HepG2 (cell line): Measurements from ENCODE around the gene ZC3H4. TPM values are rescaled to one million over a fixed set of nuclear protein-coding genes. Genes with fewer than 3 reads are reported as not detected.

Experiments used
- ARHGAP35 ChIP-seq: sonication (generic); formaldehyde crosslinking; IDR thresholded peaks from 2 replicates; pipeline ENCODE4 v1.9.0; 2022; ENCODE audit warnings: mild to moderate bottlenecking, inconsistent platforms, moderate library complexity, missing genetic modification reagents, borderline replicate concordance
- ATM ChIP-seq: fragments of 450-650 bp; IDR thresholded peaks from 2 replicates; pipeline ENCODE4 v1.7.1; 2017; ENCODE audit warnings: mild to moderate bottlenecking, borderline replicate concordance
- CENPT ChIP-seq: sonication (generic); formaldehyde crosslinking; IDR thresholded peaks from 2 replicates; pipeline ENCODE4 v1.8.0; 2022; ENCODE audit warnings: low read depth, mild to moderate bottlenecking, moderate library complexity, missing genetic modification reagents
- ELF3 ChIP-seq: IDR thresholded peaks from 2 replicates; pipeline ENCODE4 v1.6.1; 2016; ENCODE audit warnings: missing genetic modification reagents, missing compliant biosample characterization
- HOXD1 ChIP-seq: sonication (generic); formaldehyde crosslinking; IDR thresholded peaks from 2 replicates; pipeline ENCODE4 v1.5.0; 2020; ENCODE audit warnings: missing genetic modification reagents
- KMT2A ChIP-seq: sonication (generic); formaldehyde crosslinking; IDR thresholded peaks from 2 replicates; pipeline ENCODE4 v1.4.0; 2020; ENCODE audit warnings: missing genetic modification reagents
- MATR3 ChIP-seq: sonication (generic); formaldehyde crosslinking; IDR thresholded peaks from 2 replicates; pipeline ENCODE4 v1.4.0; 2020; ENCODE audit warnings: missing genetic modification reagents
- MTA3 ChIP-seq: sonication (generic); formaldehyde crosslinking; IDR thresholded peaks from 2 replicates; pipeline ENCODE4 v1.4.0; 2020; ENCODE audit warnings: missing genetic modification reagents
- PCBP1 ChIP-seq: fragments of 200-400 bp; formaldehyde crosslinking; IDR thresholded peaks from 2 replicates; pipeline ENCODE4 v1.6.1; 2017; ENCODE audit warnings: mild to moderate bottlenecking, low read depth, low read length, borderline replicate concordance
- RXRB ChIP-seq: IDR thresholded peaks from 2 replicates; pipeline ENCODE4 v1.6.1; 2016; ENCODE audit warnings: borderline replicate concordance, missing genetic modification reagents, missing compliant biosample characterization
- SMC3 ChIP-seq: IDR thresholded peaks from 2 replicates; pipeline ENCODE4 v1.6.1; 2011; ENCODE audit warnings: low read length, improper control_type of control experiment
- TRIM24 ChIP-seq: sonication (generic); formaldehyde crosslinking; IDR thresholded peaks from 2 replicates; pipeline ENCODE4 v1.8.0; 2022; ENCODE audit warnings: mild to moderate bottlenecking, missing genetic modification reagents
- YEATS2 ChIP-seq: sonication (generic); formaldehyde crosslinking; IDR thresholded peaks from 2 replicates; pipeline ENCODE4 v1.4.0; 2020; ENCODE audit warnings: missing genetic modification reagents, borderline replicate concordance
- YEATS4 ChIP-seq: sonication (generic); formaldehyde crosslinking; IDR thresholded peaks from 2 replicates; pipeline ENCODE4 v1.4.0; 2020; ENCODE audit warnings: missing genetic modification reagents, borderline replicate concordance
- ZBTB7A ChIP-seq: sonication (generic); formaldehyde crosslinking; IDR thresholded peaks from 2 replicates; pipeline ENCODE4 v1.8.0; 2022; ENCODE audit warnings: mild to moderate bottlenecking, missing genetic modification reagents
- ZFP1 ChIP-seq: IDR thresholded peaks from 2 replicates; pipeline ENCODE4 v1.6.1; 2016
- ZIK1 ChIP-seq: sonication (generic); formaldehyde crosslinking; IDR thresholded peaks from 2 replicates; pipeline ENCODE4 v1.5.0; 2020; ENCODE audit warnings: mild to moderate bottlenecking, low read depth, missing genetic modification reagents, borderline replicate concordance
- ZNF251 ChIP-seq: sonication (generic); formaldehyde crosslinking; IDR thresholded peaks from 2 replicates; pipeline ENCODE4 v1.9.0; 2021; ENCODE audit warnings: mild to moderate bottlenecking, missing genetic modification reagents
- ZNF282 ChIP-seq: fragments of 450-650 bp; IDR thresholded peaks from 2 replicates; pipeline ENCODE4 v1.6.1; 2018; ENCODE audit not compliant: partially characterized antibody
- ZNF333 ChIP-seq: sonication (generic); formaldehyde crosslinking; IDR thresholded peaks from 2 replicates; pipeline ENCODE4 v1.4.0; 2020; ENCODE audit warnings: mild to moderate bottlenecking, missing genetic modification reagents, borderline replicate concordance
- ZNF430 ChIP-seq: sonication (generic); formaldehyde crosslinking; IDR thresholded peaks from 2 replicates; pipeline ENCODE4 v1.9.0; 2021; ENCODE audit warnings: mild to moderate bottlenecking, missing genetic modification reagents
- ZNF597 ChIP-seq: sonication (generic); formaldehyde crosslinking; IDR thresholded peaks from 2 replicates; pipeline ENCODE4 v1.5.0; 2020; ENCODE audit warnings: missing genetic modification reagents
- ZNF678 ChIP-seq: sonication (generic); formaldehyde crosslinking; IDR thresholded peaks from 2 replicates; pipeline ENCODE4 v1.4.0; 2020; ENCODE audit warnings: mild to moderate bottlenecking, missing genetic modification reagents
- ZNF724P ChIP-seq: sonication (generic); formaldehyde crosslinking; IDR thresholded peaks from 2 replicates; pipeline ENCODE4 v1.8.0; 2022; ENCODE audit warnings: missing genetic modification reagents, borderline replicate concordance
- ZNF816 ChIP-seq: sonication (generic); formaldehyde crosslinking; IDR thresholded peaks from 2 replicates; pipeline ENCODE4 v1.8.0; 2022; ENCODE audit warnings: missing genetic modification reagents, mild to moderate bottlenecking, borderline replicate concordance
- ZNF883 ChIP-seq: sonication (generic); formaldehyde crosslinking; IDR thresholded peaks from 2 replicates; pipeline ENCODE4 v1.5.1; 2020; ENCODE audit warnings: mild to moderate bottlenecking, missing genetic modification reagents; ENCODE audit errors: not compliant biosample characterization
- ZSCAN29 ChIP-seq: sonication (generic); formaldehyde crosslinking; conservative IDR thresholded peaks from 2 replicates; pipeline ENCODE4 v1.4.0; 2020; ENCODE audit warnings: mild to moderate bottlenecking, missing genetic modification reagents
- polyA plus RNA-seq, 8 experiments: library from polyadenylated mRNA; depleted of rRNA in 3 of 8; stranded (reverse) in 7 of 8; unstranded in 1 of 8; fragments of >200 nt; fragmentation: Illumina TruSeq in 4 of 8; extraction: Trizol in 4 of 8; gene quantifications; 2 replicates each; pipeline versions ENCODE4 v1.2.1 to v1.2.3, GENCODE V29; 2011 to 2016; ENCODE audit warnings: low read depth in 4 of 8, missing spikeins in 1 of 8, mixed read lengths in 1 of 8; ENCODE audit not compliant: insufficient read depth in 1 of 8
- total RNA-seq, 5 experiments: library from RNA; depleted of rRNA; stranded (reverse); fragments of >200 nt; fragmentation: Illumina TruSeq; extraction: Trizol; gene quantifications; 2 replicates each; pipeline ENCODE4 v1.2.3, GENCODE V29; 2016; ENCODE audit warnings: low read depth in 1 of 5
- TF ChIP-seq, protein P1 (sequence below): sonication (generic); formaldehyde crosslinking; IDR thresholded peaks from 2 replicates; pipeline ENCODE4 v1.4.0; 2020; ENCODE audit warnings: missing genetic modification reagents, borderline replicate concordance
- TF ChIP-seq, protein P2 (sequence below): sonication (generic); formaldehyde crosslinking; IDR thresholded peaks from 2 replicates; pipeline ENCODE4 v1.5.1; 2020; ENCODE audit warnings: missing genetic modification reagents, mild to moderate bottlenecking, borderline replicate concordance

The ZC3H4 gene
- total and polyA plus RNA-seq, 2 of the 13 experiments (the other 11 are each of a cell fraction or from before 2014, with no cell fraction given) = 1.8 to 10.7 TPM

- TF ChIP-seq ZBTB7A (CRISPR knock-in tag) (peak; percentile 43; the same call in 1 of the 2 replicates), PCBP1 (peak; percentile 97), RXRB (CRISPR knock-in tag) (peak; percentile 70), MATR3 (CRISPR knock-in tag) (no peak), ZNF282 (no peak), KMT2A (CRISPR knock-in tag) (peak; percentile 71), ZIK1 (CRISPR knock-in tag) (no peak), ZNF430 (CRISPR knock-in tag) (peak; percentile 69; the same call in 1 of the 2 replicates), ZNF816 (CRISPR knock-in tag) (0 out of 2 replicates have a peak, but pooled peaks have one; percentile 72), ZNF597 (no peak), ZNF678 (CRISPR knock-in tag) (no peak), ELF3 (CRISPR knock-in tag) (peak; percentile 92), ATM (no peak), ZFP1 (CRISPR knock-in tag) (peak; percentile 36; the same call in 1 of the 2 replicates), ZNF251 (CRISPR knock-in tag) (no peak), ZSCAN29 (CRISPR knock-in tag) (no peak; the same call in 1 of the 2 replicates), ZNF883 (peak; percentile 5), CENPT (CRISPR knock-in tag) (no peak), MTA3 (CRISPR knock-in tag) (no peak), ZNF333 (CRISPR knock-in tag) (no peak), ARHGAP35 (CRISPR knock-in tag) (peak; percentile 11; the same call in 1 of the 2 replicates), YEATS2 (CRISPR knock-in tag) (peak; percentile 83), SMC3 (no peak), YEATS4 (peak; percentile 40; the same call in 1 of the 2 replicates), HOXD1 (CRISPR knock-in tag) (peak; percentile 34; the same call in 1 of the 2 replicates), ZNF724P (CRISPR knock-in tag) (no peak), TRIM24 (CRISPR knock-in tag) (no peak)
- TF ChIP-seq, protein P1, sequence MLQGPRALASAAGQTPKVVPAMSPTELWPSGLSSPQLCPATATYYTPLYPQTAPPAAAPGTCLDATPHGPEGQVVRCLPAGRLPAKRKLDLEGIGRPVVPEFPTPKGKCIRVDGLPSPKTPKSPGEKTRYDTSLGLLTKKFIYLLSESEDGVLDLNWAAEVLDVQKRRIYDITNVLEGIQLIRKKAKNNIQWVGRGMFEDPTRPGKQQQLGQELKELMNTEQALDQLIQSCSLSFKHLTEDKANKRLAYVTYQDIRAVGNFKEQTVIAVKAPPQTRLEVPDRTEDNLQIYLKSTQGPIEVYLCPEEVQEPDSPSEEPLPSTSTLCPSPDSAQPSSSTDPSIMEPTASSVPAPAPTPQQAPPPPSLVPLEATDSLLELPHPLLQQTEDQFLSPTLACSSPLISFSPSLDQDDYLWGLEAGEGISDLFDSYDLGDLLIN (CRISPR knock-in tag) = no peak
- TF ChIP-seq, protein P2, sequence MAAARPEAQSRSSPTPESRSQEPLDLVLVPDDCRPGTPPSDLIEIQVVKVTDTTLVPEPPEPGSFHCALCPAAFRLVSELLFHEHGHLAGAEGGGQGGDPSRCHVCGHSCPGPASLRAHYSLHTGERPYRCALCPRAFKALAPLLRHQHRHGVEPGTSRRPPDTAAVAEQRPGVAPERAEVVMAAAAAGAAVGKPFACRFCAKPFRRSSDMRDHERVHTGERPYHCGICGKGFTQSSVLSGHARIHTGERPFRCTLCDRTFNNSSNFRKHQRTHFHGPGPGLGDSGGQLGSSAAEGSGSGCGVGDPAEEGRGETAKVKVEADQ (CRISPR knock-in tag) = no peak; the same call in 1 of the 2 replicates
Measured at GRCh38 chr19:47112997-47113849, at the start of gene ZC3H4 (continued).
